GM12878 (cell line): ENCODE measurements around the gene DST. TPM values are rescaled to one million over a fixed set of nuclear protein-coding genes. Genes with fewer than 3 reads are reported as not detected.

Source experiments
- ATAC-seq: fragments of 200-7000 bp; cut with Tn5 transposase; 3 replicates; pipeline ENCODE4 v1.9.1; 2020; ENCODE audit warnings: mild to moderate bottlenecking, moderate library complexity
- BruUV-seq: library from RNA; stranded (reverse); fragments of 400-500 nt; replicated peaks from 2 replicates; lab custom pipeline; 2021; lab: Mats Ljungman, UMichigan
- CTCF ChIA-PET: fragments of 300-600 bp; sonication (Branson Sonifier 250); formaldehyde crosslinking; extraction: SDS; loops from one replicate; lab custom pipeline; 2021; ENCODE audit warnings: inconsistent platforms; lab: Yijun Ruan, JAX
- POLR2A ChIA-PET: fragments of 350-600 bp; formaldehyde crosslinking; extraction: SDS; loops from one replicate; lab custom pipeline; 2021; ENCODE audit warnings: inconsistent platforms; lab: Charles Lee
- RAD21 ChIA-PET: fragments of 300-600 bp; sonication (Branson Sonifier 250); formaldehyde crosslinking; loops from one replicate; lab custom pipeline; 2023; ENCODE audit warnings: antibody characterized with exemption; ENCODE audit not compliant: unreplicated experiment; lab: Charles Lee
- SMC1A ChIA-PET: fragments of 300-600 bp; sonication (Branson Sonifier 250); formaldehyde crosslinking; loops from one replicate; lab custom pipeline; 2023; ENCODE audit not compliant: unreplicated experiment, uncharacterized antibody; lab: Charles Lee
- DNase-seq: peaks from one replicate; pipeline ENCODE4 v3.0.0-alpha.2; 2011; ENCODE audit warnings: low read depth, low spot score
- FAIRE-seq: peaks from 3 replicates; lab custom pipeline; 2011; peaks lifted over from hg19 to GRCh38; lab: Jason Lieb, UNC
- H2AFZ ChIP-seq: 2 replicates; pipeline ENCODE4 v1.6.0; 2011; ENCODE audit warnings: low read depth, low read length, control low read depth; ENCODE audit not compliant: control insufficient read depth
- H3K27ac ChIP-seq: 2 replicates; pipeline ENCODE4 v1.5.1; 2011; ENCODE audit warnings: control low read depth; ENCODE audit not compliant: control insufficient read depth, insufficient read depth
- H3K27me3 ChIP-seq, 2 experiments: replicated peaks in 1 of 2; 2 replicates each; pipeline versions ENCODE4 v1.6.0 to v1.6.1; 2011; ENCODE audit warnings: low read length in 1 of 2; ENCODE audit not compliant: control insufficient read depth in 2 of 2, insufficient read depth in 2 of 2
- H3K36me3 ChIP-seq, 2 experiments: 2 replicates each; pipeline ENCODE4 v1.5.1; 2011; ENCODE audit warnings: low read length in 1 of 2; ENCODE audit not compliant: control insufficient read depth in 2 of 2, insufficient read depth in 2 of 2
- H3K4me1 ChIP-seq: 2 replicates; pipeline ENCODE4 v1.6.1; 2011; ENCODE audit warnings: mild to moderate bottlenecking, low read length, moderate library complexity, mixed read lengths; ENCODE audit not compliant: control insufficient read depth, insufficient read depth
- H3K4me2 ChIP-seq: 2 replicates; pipeline ENCODE4 v1.6.0; 2011; ENCODE audit warnings: control low read depth; ENCODE audit not compliant: control insufficient read depth, insufficient read depth
- H3K4me3 ChIP-seq: fragments of 200-600 bp; sonication (generic); 2 replicates; pipeline ENCODE4 v1.5.1; 2016
- H3K79me2 ChIP-seq: 2 replicates; pipeline ENCODE4 v1.6.0; 2011; ENCODE audit warnings: low read length; ENCODE audit not compliant: control insufficient read depth, insufficient read depth
- H3K9ac ChIP-seq: 2 replicates; pipeline ENCODE4 v1.8.0; 2011; ENCODE audit warnings: low read length, control low read depth, mixed read lengths; ENCODE audit not compliant: control insufficient read depth, insufficient read depth
- H3K9me3 ChIP-seq: replicated peaks from 3 replicates; pipeline ENCODE4 v1.5.1; 2011; ENCODE audit warnings: mild to moderate bottlenecking, low read length; ENCODE audit not compliant: control insufficient read depth, insufficient read depth
- H4K20me1 ChIP-seq: 2 replicates; pipeline ENCODE4 v1.6.0; 2011; ENCODE audit not compliant: control insufficient read depth, insufficient read depth
- CEBPZ ChIP-seq: fragments of 150-350 bp; IDR thresholded peaks from 2 replicates; pipeline ENCODE4 v1.6.1; 2016; ENCODE audit warnings: low read depth, low read length
- HCFC1 ChIP-seq: fragments of 150-350 bp; IDR thresholded peaks from 2 replicates; pipeline ENCODE4 v1.6.1; 2014; ENCODE audit warnings: low read length
- POU2F2 ChIP-seq: IDR thresholded peaks from 3 replicates; pipeline ENCODE4 v1.6.1; 2011; ENCODE audit warnings: low read depth, mild to moderate bottlenecking, low read length, borderline replicate concordance
- WGBS: methylation state at CpG from one replicate; pipeline ENCODE4 v1.1.6; 2016; ENCODE audit warnings: low lambda C conversion rate; ENCODE audit not compliant: insufficient replicate concordance, insufficient coverage; ENCODE audit errors: missing lambda C conversion rate; 5-methylcytosine and 5-hydroxymethylcytosine counted together
- in situ Hi-C: fragments of 300-500 bp; cut with MboI; formaldehyde crosslinking; loops from 9 replicates; pipeline ENCODE4 v1.14.3; 2018; ENCODE audit warnings: mixed read lengths
- intact Hi-C: fragments of 100-400 bp; cut with micrococcal nuclease; formaldehyde crosslinking; loops from one replicate; pipeline ENCODE4 v1.14.2; 2022; ENCODE audit not compliant: unreplicated experiment
- polyA plus RNA-seq, 11 experiments: library from polyadenylated mRNA; depleted of rRNA in 4 of 11; unstranded in 6 of 11; stranded (reverse) in 5 of 11; fragments of >200 nt; fragmentation: Nextera tagmentation in 4 of 11; fragmentation: Illumina TruSeq in 1 of 11; extraction: Ambion mirVana in 4 of 11; extraction: Trizol in 1 of 11; gene quantifications; 1 replicate in 1 of 11; 2 replicates in 10 of 11; pipeline versions ENCODE4 v1.2.1 to v1.2.3, GENCODE V29; 2011 to 2016; ENCODE audit warnings: inconsistent platforms in 2 of 11, missing spikeins in 2 of 11, low read depth in 1 of 11
- total RNA-seq, 4 experiments: library from RNA; depleted of rRNA in 3 of 4; stranded (reverse); fragments of >200 nt in 3 of 4; fragmentation: Illumina TruSeq in 1 of 4; extraction: Trizol in 1 of 4; gene quantifications; 2 replicates each; pipeline versions ENCODE4 v1.2.1 to v1.2.3, GENCODE V29; 2013 to 2021
- TF ChIP-seq, protein P1 (sequence below), 3 experiments: IDR thresholded peaks in 2 of 3; conservative IDR thresholded peaks in 1 of 3; 2 replicates each; pipeline ENCODE4 v1.5.1; 2011; ENCODE audit warnings: low read depth in 3 of 3, low read length in 3 of 3, mild to moderate bottlenecking in 3 of 3, control low read depth in 2 of 3, moderate library complexity in 2 of 3, inconsistent platforms in 1 of 3, mixed read lengths in 1 of 3; ENCODE audit not compliant: control insufficient read depth in 2 of 3, insufficient read depth in 1 of 3; ENCODE audit errors: extremely low read depth in 1 of 3

DST gene
- total and polyA plus RNA-seq, 10 of the 15 experiments (the other 5 are each of a cell fraction or from before 2014, with no cell fraction given): 32.1 to 156 (median 75.0) TPM

- ChIA-PET POLR2A (no interaction called here), SMC1A (no interaction called here), RAD21 (no interaction called here), CTCF (interaction anchor here (0.9 kb wide), 1 partner anchor 169 kb away, joined by 3 read pairs; no protein-coding TSS in a partner anchor)
- no peak overlapping the region for H3K9ac ChIP-seq
- in situ Hi-C loops: no loop called here
- H3K4me2 ChIP-seq: no peak overlapping the region
- BruUV-seq: no TSS peak
- TF ChIP-seq CEBPZ (no peak), POU2F2 (no peak), HCFC1 (no peak)
- TF ChIP-seq, protein P1, sequence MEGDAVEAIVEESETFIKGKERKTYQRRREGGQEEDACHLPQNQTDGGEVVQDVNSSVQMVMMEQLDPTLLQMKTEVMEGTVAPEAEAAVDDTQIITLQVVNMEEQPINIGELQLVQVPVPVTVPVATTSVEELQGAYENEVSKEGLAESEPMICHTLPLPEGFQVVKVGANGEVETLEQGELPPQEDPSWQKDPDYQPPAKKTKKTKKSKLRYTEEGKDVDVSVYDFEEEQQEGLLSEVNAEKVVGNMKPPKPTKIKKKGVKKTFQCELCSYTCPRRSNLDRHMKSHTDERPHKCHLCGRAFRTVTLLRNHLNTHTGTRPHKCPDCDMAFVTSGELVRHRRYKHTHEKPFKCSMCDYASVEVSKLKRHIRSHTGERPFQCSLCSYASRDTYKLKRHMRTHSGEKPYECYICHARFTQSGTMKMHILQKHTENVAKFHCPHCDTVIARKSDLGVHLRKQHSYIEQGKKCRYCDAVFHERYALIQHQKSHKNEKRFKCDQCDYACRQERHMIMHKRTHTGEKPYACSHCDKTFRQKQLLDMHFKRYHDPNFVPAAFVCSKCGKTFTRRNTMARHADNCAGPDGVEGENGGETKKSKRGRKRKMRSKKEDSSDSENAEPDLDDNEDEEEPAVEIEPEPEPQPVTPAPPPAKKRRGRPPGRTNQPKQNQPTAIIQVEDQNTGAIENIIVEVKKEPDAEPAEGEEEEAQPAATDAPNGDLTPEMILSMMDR (IDR thresholded peaks at IDR 0.05 in 2 of 3, conservative IDR thresholded peaks at IDR 0.05 in 1 of 3; ENCODE audit: control insufficient read depth in 2 of 3, extremely low read depth in 1 of 3, insufficient read depth in 1 of 3, low read depth in 3 of 3, low read length in 3 of 3): no peak
- no peaks in the 10 kb centered on the region for H3K79me2 ChIP-seq
- no peak overlapping the region for H3K4me3 ChIP-seq
- no peak for ATAC-seq
- intact Hi-C loops: no loop called here
- FAIRE-seq: no peak
- no peaks in the 10 kb centered on the region for H3K36me3 ChIP-seq
- no peaks in the 10 kb centered on the region for H3K4me1 ChIP-seq
- H3K27me3 ChIP-seq: no peaks in the 10 kb centered on the region; a peak in 1 of 4 replicates
- no peak for DNase-seq
- no peaks in the 10 kb centered on the region for H4K20me1 ChIP-seq
- H2AFZ ChIP-seq: no peak overlapping the region
- 0% methylated on average over 2 of the region's 2 CpGs for WGBS
- H3K9me3 ChIP-seq: no peaks in the 10 kb centered on the region
- no peak overlapping the region for H3K27ac ChIP-seq
Measured at GRCh38 chr6:56424064-56424463, 218.6 kb downstream of the DST start.
